Central memory CD8-positive, alpha-beta T cell (primary cell): ENCODE measurements around the gene RGS14.
A peak's percentile ranks its signal among the peaks of the same experiment; 100 is the strongest.

ENCODE experiments used
- ATAC-seq: fragments of 150-1000 bp; cut with Tn5 transposase; replicated peaks from 2 replicates; pipeline ENCODE4 v1.10.0; 2022; ENCODE audit warnings: mild to moderate bottlenecking, moderate FRiP score, moderate number of reproducible peaks; ENCODE audit not compliant: poor library complexity, severe bottlenecking; ENCODE audit errors: extremely low read depth
- DNase-seq, 2 donors: peaks; one replicate each; pipeline ENCODE4 v3.0.0; 2021; ENCODE audit warnings: low spot score in 2 of 2
- H3K27ac Mint-ChIP-seq: one replicate; pipeline ENCODE4 v1.8.0; 2022; ENCODE audit warnings: low read depth, mild to moderate bottlenecking, moderate library complexity, mixed read lengths
- H3K27me3 Mint-ChIP-seq: one replicate; pipeline ENCODE4 v1.8.0; 2022; ENCODE audit warnings: mixed read lengths
- H3K36me3 Mint-ChIP-seq: one replicate; pipeline ENCODE4 v1.8.0; 2022; ENCODE audit warnings: mild to moderate bottlenecking, moderate library complexity, mixed read lengths; ENCODE audit not compliant: insufficient read depth
- H3K4me1 Mint-ChIP-seq: one replicate; pipeline ENCODE4 v1.8.0; 2022; ENCODE audit warnings: mixed read lengths
- H3K4me3 Mint-ChIP-seq: one replicate; pipeline ENCODE4 v1.8.0; 2022; ENCODE audit warnings: mild to moderate bottlenecking, moderate library complexity, mixed read lengths
- H3K9me3 Mint-ChIP-seq: one replicate; pipeline ENCODE4 v1.8.0; 2022; ENCODE audit warnings: mixed read lengths

RGS14 gene

DNA sequence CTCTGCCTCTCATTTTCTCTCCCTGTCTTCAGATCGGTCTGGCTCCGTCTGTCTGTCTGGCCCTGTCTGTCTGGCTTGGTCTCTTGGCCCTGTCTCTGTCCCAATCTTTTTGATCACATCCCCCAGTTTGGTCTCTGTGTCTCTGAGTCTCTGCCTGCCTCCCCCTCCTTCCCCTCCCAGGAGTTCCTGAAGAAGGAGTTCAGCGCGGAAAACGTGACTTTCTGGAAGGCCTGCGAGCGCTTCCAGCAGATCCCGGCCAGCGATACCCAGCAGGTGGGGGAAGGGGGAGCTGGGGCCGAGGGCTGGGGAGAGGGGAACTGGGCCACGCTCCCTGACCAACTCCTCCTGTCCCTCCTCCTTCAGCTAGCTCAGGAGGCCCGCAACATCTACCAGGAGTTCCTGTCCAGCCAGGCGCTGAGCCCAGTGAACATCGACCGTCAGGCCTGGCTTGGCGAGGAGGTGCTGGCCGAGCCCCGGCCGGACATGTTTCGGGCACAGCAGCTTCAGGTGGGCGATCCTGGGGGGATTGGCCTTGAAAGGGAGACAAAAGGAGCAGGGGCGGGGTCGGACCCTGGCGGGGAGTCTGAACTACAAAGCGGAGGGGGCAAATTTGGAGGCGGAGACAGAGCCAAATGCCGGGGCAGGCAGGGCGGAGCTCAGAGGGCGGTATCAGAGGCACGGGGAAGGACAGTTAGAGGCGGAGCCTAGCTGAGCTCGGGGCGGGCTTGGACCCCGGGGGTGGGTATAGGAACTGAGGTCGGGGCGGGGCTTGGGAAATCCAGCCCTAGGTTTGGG lies 9.0 kb downstream of the RGS14 start:
- Mint-ChIP-seq H3K4me3 (no peak overlapping the region), H3K27me3 (no peaks in the 10 kb centered on the region), H3K4me1 (peaks cover 51% of the 10 kb centered on the region), H3K36me3 (peaks cover 40% of the 10 kb centered on the region), H3K9me3 (no peaks in the 10 kb centered on the region), H3K27ac (peak overlapping the region; percentile 69)
- ATAC-seq (no peak), DNase-seq (no peak)

DNA sequence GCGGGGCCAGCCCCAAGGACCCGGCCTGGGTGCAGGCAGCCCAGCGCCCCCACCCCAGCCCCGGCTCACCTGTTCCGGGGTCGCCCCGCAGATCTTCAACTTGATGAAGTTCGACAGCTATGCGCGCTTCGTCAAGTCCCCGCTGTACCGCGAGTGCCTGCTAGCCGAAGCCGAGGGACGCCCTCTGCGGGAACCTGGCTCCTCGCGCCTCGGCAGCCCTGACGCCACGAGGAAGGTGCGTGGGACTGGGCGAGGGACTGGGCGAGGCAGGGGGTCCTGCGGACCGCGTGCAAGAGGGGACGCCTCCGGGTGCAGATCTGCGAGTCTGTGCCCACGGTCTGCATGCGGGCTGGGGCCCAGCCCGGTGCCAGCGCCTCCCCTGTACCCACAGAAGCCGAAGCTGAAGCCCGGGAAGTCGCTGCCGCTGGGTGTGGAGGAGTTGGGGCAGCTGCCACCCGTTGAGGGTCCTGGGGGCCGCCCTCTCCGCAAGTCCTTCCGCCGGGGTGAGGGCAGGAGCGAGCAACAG lies 9.7 kb downstream of the RGS14 start:
- ATAC-seq (no peak), DNase-seq (no peak)
- Mint-ChIP-seq H3K36me3 (peaks cover 42% of the 10 kb centered on the region), H3K27ac (no peak overlapping the region), H3K4me3 (no peak overlapping the region), H3K27me3 (no peaks in the 10 kb centered on the region), H3K9me3 (no peaks in the 10 kb centered on the region), H3K4me1 (peaks cover 51% of the 10 kb centered on the region)

DNA sequence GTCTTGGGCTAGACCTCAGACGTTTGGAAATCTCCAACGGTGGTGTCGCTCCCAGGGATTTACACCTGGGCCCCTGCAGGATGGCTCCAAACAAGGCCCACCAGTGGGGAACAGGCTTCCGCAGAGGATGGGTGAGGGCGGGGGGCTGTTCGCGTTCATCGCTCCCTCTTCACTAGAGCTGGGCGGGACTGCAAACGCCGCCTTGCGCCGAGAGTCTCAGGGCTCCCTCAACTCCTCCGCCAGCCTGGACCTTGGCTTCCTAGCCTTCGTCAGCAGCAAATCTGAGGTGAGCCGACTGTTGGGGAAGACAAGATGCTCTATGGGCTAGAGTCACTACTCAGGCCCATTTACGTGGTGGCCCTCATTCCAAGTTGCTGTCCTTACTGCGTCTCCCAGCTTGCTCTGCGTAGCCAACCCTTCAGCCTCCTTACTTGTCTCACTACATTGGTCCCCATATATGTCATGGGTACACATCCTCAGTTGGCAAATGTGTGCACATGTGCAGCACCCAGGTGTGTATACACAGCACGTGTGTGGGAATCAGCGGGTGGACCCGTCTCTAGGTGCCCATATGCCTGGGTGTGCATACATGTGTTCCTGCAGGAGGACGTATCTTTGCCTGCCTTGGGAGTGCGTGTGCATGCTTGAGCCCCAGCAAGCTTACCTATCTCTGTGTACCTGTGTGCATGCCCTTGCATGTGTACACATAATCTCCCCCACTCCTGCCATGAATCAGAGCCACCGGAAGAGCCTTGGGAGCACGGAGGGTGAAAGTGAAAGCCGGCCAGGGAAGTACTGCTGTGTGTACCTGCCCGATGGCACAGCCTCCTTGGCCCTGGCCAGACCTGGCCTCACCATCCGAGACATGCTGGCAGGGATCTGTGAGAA lies 10.5 kb downstream of the RGS14 start:
- Mint-ChIP-seq H3K27ac (no peak overlapping the region), H3K36me3 (peaks cover 43% of the 10 kb centered on the region), H3K4me3 (no peak overlapping the region), H3K4me1 (peaks cover 51% of the 10 kb centered on the region), H3K27me3 (no peaks in the 10 kb centered on the region), H3K9me3 (no peaks in the 10 kb centered on the region)
- ATAC-seq (no peak), DNase-seq (no peak)

DNA sequence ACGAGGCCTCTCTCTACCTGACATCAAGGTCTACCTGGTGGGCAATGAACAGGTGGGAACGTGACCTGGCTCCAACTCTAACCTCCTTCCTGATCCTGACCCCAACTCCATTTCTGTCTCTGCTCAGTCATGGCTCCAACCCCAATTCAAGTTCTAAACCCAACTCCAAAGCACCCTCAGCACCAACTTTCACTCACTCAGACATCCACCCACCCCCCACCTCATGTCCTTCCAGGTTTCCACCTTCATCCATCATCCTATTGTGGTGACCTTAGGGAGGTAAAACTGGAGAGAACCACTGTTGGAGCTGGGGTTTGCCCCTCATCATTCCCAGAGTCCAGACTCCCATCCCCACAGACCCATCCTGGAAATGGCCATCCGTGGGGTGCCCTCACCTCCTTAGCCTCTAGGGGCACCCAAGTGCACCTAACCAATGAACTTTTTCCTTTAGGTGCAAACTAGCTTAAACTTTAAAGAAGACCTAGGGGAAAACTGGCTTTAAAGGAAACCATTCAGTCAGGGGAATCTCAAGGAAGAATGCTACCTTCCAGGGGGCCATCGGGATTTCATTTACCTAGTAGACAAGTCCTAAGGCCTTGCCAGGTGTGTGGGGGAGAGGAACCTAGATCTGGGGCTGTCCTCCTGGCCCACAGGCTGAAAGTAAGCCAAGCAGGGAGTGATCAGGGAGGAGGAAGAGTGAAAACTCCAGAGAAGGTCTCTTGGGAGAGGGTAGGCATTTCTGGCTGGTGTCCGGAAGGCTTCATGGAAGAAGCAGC lies 11.3 kb downstream of the RGS14 start:
- DNase-seq = no peak
- Mint-ChIP-seq H3K27ac (peak overlapping the region; percentile 87), H3K27me3 (no peaks in the 10 kb centered on the region), H3K4me3 (no peak overlapping the region), H3K9me3 (no peaks in the 10 kb centered on the region), H3K36me3 (peaks cover 44% of the 10 kb centered on the region), H3K4me1 (peaks cover 55% of the 10 kb centered on the region)
- no peak for ATAC-seq

DNA sequence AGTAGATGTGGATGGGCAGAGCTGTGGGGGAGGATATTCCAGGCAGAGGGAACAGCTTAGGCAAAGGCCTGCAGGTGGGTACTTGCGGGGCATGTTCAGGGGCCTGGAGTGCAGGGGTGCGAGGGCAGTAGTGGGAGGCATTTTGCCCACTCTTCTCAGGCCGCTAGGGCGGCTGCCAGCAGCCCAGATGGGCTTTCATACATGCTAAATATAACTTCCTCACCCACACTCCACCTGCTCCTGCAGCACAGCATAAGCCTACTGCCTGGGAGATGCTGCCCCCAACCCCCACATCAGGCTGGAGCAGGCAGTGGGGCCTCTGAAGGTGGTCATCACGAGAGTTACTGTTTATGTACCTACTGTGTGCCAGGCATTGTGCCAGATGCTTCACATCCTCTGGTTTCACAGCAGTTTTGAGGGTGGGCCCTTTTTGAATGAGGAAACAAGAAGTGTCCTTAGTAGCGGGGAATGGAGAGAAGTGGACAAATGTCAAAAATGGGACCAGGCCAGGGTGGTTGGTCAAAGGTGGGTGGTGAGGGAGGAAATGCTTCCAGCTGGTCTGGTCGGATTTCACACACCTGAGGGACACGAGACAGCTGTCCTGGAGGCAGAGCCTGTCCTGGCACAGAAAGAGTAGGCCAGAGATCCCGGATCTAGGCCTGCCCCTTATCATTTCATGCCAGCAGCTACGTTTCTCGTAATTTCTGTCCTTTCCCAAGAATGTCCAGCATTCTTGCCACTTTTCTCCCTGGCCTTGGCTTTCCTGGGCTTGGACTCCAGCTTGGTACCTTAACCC lies 12.1 kb downstream of the RGS14 start:
- peaks cover 53% of the 10 kb centered on the region for H3K4me1 Mint-ChIP-seq
- DNase-seq = no peak
- ATAC-seq = no peak
- no peak overlapping the region for H3K4me3 Mint-ChIP-seq
- H3K9me3 Mint-ChIP-seq = no peaks in the 10 kb centered on the region
- H3K36me3 Mint-ChIP-seq = peaks cover 41% of the 10 kb centered on the region
- H3K27me3 Mint-ChIP-seq = no peaks in the 10 kb centered on the region
- peak overlapping the region; percentile 87 for H3K27ac Mint-ChIP-seq

DNA sequence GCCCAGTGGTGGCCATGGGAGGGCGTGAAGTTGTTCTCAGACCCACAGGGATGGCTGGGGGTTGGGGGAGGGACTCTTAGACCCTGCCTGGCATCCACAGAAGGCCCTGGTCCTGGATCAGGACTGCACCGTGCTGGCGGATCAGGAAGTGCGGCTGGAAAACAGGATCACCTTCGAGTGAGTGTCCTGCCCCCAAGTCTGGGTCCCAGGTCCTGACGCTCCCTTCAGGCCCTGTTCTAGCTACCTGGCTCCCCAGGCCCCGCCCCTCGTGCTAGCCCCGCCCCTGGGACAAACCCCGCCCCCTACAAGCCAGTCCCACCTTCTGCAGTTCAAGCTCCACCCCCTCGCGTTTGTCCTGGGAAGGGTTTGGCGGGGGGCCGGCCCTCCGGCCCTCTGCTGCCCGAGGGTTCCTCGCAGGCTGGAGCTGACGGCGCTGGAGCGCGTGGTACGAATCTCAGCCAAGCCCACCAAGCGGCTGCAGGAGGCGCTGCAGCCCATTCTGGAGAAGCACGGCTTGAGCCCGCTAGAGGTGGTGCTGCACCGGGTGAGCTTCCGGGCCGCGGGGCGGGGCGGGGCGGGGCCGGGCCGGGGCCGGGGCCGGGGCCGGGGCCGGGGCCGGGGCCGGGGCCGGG lies 12.9 kb downstream of the RGS14 start:
- Mint-ChIP-seq H3K9me3 (no peaks in the 10 kb centered on the region), H3K27ac (no peak overlapping the region)
- peak; percentile 42 for ATAC-seq

DNA sequence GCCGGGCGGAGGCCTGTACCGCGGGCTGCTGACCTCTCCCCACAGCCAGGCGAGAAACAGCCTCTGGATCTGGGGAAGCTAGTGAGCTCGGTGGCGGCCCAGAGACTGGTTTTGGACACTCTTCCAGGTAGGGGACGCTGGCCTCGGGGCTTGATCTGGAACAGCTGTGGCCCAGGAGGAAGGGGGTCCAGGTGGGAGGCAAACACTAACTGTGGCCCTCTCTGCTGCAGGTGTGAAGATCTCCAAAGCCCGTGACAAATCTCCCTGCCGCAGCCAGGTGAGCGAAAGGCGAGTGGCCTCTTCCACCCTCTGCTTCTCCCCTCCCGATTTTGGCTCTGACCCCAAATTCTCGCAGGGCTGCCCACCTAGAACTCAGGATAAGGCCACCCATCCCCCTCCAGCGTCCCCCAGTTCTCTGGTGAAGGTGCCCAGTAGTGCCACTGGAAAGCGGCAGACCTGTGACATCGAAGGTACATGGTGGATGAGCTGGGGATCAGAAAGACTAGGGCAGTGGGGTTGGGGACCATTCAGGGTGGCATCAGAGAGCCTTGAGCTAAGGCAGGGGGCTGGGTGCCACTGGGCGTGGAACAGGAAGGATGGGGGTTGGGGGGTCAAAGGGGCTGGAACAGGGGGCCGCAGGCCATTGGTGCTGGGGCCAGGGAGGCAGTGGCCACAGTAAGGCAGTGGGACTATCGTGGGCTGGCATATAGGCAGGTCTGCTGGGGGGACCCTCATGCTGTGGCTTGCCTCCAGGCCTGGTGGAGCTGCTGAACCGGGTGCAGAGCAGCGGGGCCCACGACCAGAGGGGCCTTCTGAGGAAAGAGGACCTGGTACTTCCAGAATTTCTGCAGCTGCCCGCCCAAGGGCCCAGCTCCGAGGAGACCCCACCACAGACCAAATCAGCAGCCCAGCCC lies 13.7 kb downstream of the RGS14 start:
- Mint-ChIP-seq H3K36me3 (peaks cover 32% of the 10 kb centered on the region), H3K27ac (no peak overlapping the region), H3K4me3 (peak overlapping the region; percentile 55), H3K27me3 (no peaks in the 10 kb centered on the region), H3K9me3 (no peaks in the 10 kb centered on the region), H3K4me1 (peaks cover 55% of the 10 kb centered on the region)
- ATAC-seq = no peak
- no peak for DNase-seq

More for the DNA sequence above, 12.9 kb downstream of the RGS14 start:
- Mint-ChIP-seq H3K27me3 (no peaks in the 10 kb centered on the region), H3K4me3 (no peak overlapping the region), H3K4me1 (peaks cover 57% of the 10 kb centered on the region), H3K36me3 (peaks cover 34% of the 10 kb centered on the region)
- DNase-seq = peak in 1 of 2 donors; percentile 27

DNA sequence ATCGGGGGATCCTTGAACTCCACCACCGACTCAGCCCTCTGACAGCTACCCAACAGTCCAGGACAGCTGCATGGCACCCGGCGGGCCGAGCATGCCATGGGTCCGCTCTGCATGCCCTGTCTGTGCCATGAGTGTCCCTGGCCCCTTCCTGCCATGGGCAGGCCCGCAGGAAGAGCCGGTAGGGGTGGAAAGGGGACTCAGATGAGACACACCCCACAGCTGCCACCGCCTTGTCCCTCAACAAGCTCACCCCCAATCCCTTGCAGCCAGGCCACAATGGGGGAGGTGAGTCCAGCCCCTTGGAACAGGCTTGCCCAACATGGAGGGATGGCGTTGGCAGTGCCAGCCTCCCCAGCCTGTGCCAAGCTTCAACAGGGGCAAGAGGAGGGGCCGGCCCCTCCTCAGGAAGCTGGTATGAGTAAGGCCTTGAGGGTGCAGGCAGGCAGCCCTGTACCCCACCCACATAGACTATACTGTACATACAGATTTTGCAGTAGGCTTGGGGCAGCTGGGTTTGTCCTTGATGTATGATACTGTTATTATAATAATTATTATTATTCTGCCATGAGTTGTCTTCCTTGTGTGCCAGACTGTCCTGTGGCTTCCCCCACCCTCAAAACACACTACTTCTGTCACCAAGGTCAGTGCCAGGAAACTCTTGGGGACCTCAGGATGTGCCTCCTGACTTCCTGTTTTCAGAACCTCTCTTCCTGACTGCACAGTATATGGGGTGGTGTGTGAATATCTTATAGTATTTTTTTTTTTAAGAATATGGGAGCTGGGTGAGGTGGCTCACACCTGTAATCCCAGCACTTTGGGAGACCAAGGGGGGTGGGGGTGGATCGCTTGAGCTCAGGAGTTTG lies 14.5 kb downstream of the RGS14 start:
- peak overlapping the region; percentile 45 for H3K4me3 Mint-ChIP-seq
- peaks cover 51% of the 10 kb centered on the region for H3K4me1 Mint-ChIP-seq
- H3K36me3 Mint-ChIP-seq = peaks cover 30% of the 10 kb centered on the region
- DNase-seq = no peak
- H3K9me3 Mint-ChIP-seq = no peaks in the 10 kb centered on the region
- ATAC-seq = peak; percentile 62
- no peaks in the 10 kb centered on the region for H3K27me3 Mint-ChIP-seq
- H3K27ac Mint-ChIP-seq = peak overlapping the region; percentile 87

DNA sequence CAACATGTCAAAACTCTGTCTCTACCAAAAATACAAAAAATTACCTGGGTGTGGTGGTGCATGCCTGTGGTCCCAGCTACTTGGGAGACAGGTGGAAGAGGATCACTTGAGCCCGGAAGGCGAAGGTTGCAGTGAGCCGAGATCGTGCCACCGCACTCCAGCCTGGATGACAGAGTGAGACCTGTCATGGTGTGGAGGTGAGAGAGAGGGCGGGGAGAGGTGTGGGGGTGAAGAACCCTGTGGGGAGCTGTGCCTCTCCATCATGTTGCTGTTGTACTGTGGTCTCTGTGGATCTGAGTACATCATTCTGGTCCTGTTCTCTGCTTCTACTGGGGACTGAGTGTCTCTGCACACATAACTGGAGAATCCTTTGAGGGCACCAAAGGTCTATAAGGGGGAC lies 15.2 kb downstream of the RGS14 start:
- H3K27ac Mint-ChIP-seq = peak overlapping the region; percentile 87
- ATAC-seq (peak; percentile 82), DNase-seq (peak in 1 of 2 donors; percentile 20)

DNA sequence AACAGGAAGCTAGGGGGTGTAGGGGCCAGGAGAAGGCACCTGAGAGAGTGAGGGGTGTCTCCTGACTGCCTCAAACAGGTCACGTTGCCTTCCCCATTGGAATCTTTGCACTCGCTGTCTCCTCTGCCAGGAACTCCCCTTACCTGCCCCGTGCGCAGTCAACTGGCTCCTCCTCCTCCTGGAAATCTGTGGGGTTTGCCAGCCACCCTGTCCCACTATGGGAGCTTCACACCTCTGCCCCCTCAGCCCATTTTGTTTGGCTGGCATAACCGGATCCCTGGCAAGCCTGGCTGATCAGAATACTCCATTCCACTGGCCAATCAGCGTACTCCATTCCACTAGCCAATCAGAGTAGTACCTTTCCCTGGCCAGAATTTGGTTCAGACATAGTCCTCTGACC lies 16.1 kb downstream of the RGS14 start:
- no peaks in the 10 kb centered on the region for H3K9me3 Mint-ChIP-seq
- H3K27me3 Mint-ChIP-seq = no peaks in the 10 kb centered on the region
- peaks cover 23% of the 10 kb centered on the region for H3K36me3 Mint-ChIP-seq
- DNase-seq (no peak), ATAC-seq (no peak)
- H3K4me3 Mint-ChIP-seq = no peak overlapping the region
- peak overlapping the region; percentile 87 for H3K27ac Mint-ChIP-seq
- H3K4me1 Mint-ChIP-seq = peaks cover 45% of the 10 kb centered on the region

More for the DNA sequence above, 15.2 kb downstream of the RGS14 start:
- peaks cover 30% of the 10 kb centered on the region for H3K36me3 Mint-ChIP-seq
- H3K9me3 Mint-ChIP-seq = no peaks in the 10 kb centered on the region
- no peaks in the 10 kb centered on the region for H3K27me3 Mint-ChIP-seq
- peaks cover 51% of the 10 kb centered on the region for H3K4me1 Mint-ChIP-seq
- H3K4me3 Mint-ChIP-seq = peak overlapping the region; percentile 45
